PC-3 (cell line): ENCODE results near the gene IL25.

ENCODE experiments used
- EZH2 ChIP-seq: fragments of 300-600 bp; sonication (generic); IDR thresholded peaks from one replicate; pipeline ENCODE4 v1.6.1; 2017; ENCODE audit warnings: antibody characterized with exemption, mild to moderate bottlenecking, low read length; ENCODE audit not compliant: unreplicated experiment
- EZH2phosphoT487 ChIP-seq: fragments of 300-600 bp; sonication (generic); IDR thresholded peaks from 2 replicates; pipeline ENCODE4 v1.6.1; 2018; ENCODE audit warnings: mild to moderate bottlenecking, antibody characterized with exemption, low read length, borderline replicate concordance
- TF ChIP-seq, protein P1 (sequence below): fragments of 300-600 bp; sonication (generic); conservative IDR thresholded peaks from 2 replicates; pipeline ENCODE4 v1.5.1; 2017; ENCODE audit warnings: antibody characterized with exemption, low read depth, mild to moderate bottlenecking, low read length

DNA sequence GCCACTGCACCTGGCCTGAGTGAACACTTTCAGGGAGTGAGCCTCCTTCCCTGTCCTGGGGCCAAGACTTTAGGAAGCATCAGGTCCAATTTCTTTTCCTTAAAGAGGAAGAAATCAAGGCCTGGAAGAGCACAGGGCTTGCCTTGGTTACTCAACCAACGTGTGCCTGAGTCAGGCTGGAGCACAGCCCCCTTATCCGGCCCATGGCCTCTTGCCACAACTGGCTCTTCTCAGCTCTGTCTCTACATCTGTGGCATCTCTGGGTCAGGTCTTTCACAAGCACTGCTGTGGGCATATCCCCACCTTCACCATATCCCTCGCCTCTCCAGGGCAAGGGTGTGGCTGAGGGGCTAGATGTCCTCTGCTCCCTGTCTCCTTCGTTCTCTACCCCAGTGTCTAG, 28.7 kb downstream of the IL25 start:
- TF ChIP-seq, protein P1, sequence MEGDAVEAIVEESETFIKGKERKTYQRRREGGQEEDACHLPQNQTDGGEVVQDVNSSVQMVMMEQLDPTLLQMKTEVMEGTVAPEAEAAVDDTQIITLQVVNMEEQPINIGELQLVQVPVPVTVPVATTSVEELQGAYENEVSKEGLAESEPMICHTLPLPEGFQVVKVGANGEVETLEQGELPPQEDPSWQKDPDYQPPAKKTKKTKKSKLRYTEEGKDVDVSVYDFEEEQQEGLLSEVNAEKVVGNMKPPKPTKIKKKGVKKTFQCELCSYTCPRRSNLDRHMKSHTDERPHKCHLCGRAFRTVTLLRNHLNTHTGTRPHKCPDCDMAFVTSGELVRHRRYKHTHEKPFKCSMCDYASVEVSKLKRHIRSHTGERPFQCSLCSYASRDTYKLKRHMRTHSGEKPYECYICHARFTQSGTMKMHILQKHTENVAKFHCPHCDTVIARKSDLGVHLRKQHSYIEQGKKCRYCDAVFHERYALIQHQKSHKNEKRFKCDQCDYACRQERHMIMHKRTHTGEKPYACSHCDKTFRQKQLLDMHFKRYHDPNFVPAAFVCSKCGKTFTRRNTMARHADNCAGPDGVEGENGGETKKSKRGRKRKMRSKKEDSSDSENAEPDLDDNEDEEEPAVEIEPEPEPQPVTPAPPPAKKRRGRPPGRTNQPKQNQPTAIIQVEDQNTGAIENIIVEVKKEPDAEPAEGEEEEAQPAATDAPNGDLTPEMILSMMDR, result no peak
- no peak for TF ChIP-seq EZH2
- TF ChIP-seq EZH2phosphoT487, result no peak
